GM12892 (cell line): ENCODE data around the gene RPL11.

ENCODE experiments used
- POLR2A ChIP-seq: IDR thresholded peaks from 2 replicates; pipeline ENCODE4 v1.6.1; 2011; ENCODE audit warnings: low read depth, low read length, control low read depth
- POLR2AphosphoS5 ChIP-seq: IDR thresholded peaks from 2 replicates; pipeline ENCODE4 v1.6.1; 2011; ENCODE audit warnings: low read depth, low read length, control low read depth
- TAF1 ChIP-seq: IDR thresholded peaks from 2 replicates; pipeline ENCODE4 v1.6.1; 2011; ENCODE audit warnings: low read depth, mild to moderate bottlenecking, control low read depth, low read length, borderline replicate concordance

GRCh38 chr1:23709229-23709628 is 17.6 kb downstream of the RPL11 start:
- TF ChIP-seq POLR2A (no peak), POLR2AphosphoS5 (no peak), TAF1 (no peak)
